Endothelial cell of umbilical vein (primary cell): ENCODE measurements around the gene PPM1H. TPM values are rescaled to one million over a fixed set of nuclear protein-coding genes. Genes with fewer than 3 reads are reported as not detected.

Experiments
- BruUV-seq: library from RNA; stranded (reverse); fragments of 400-500 nt; replicated peaks from 2 replicates; lab custom pipeline; 2021; lab: Mats Ljungman, UMichigan
- CTCF ChIA-PET: fragments of 300-600, 350-600 bp; sonication (Branson Sonifier 250); formaldehyde crosslinking; loops from one replicate; lab custom pipeline; 2021; ENCODE audit warnings: antibody characterized with exemption, inconsistent platforms; lab: Charles Lee
- POLR2A ChIA-PET: fragments of 300-600, 350-600 bp; sonication (Branson Sonifier 250); formaldehyde crosslinking; loops from one replicate; lab custom pipeline; 2021; ENCODE audit warnings: antibody characterized with exemption, inconsistent platforms; lab: Charles Lee
- DNase-seq: peaks from one replicate; pipeline ENCODE4 v3.0.0-alpha.2; 2011; ENCODE audit warnings: low read depth, low spot score
- FAIRE-seq: peaks from 2 replicates; lab custom pipeline; 2011; peaks lifted over from hg19 to GRCh38; lab: Jason Lieb, UNC
- H2AFZ ChIP-seq: 2 replicates; pipeline ENCODE4 v1.6.0; 2012; ENCODE audit warnings: low read depth, low read length, control low read depth, inconsistent platforms
- H3K27ac ChIP-seq: 2 replicates; pipeline ENCODE4 v1.5.1; 2011; ENCODE audit warnings: low read depth, mild to moderate bottlenecking, control low read depth, low read length, moderate library complexity; ENCODE audit not compliant: insufficient read depth
- H3K27me3 ChIP-seq, 2 experiments: 2 replicates each; pipeline versions ENCODE4 v1.6.0 to v1.6.1; 2011; ENCODE audit warnings: low read length in 2 of 2, mixed read lengths in 1 of 2; ENCODE audit not compliant: control insufficient read depth in 2 of 2, insufficient read depth in 2 of 2
- H3K36me3 ChIP-seq, 2 experiments: 2 replicates in 1 of 2; 3 replicates in 1 of 2; pipeline ENCODE4 v1.5.1; 2011; ENCODE audit warnings: low read length in 2 of 2, mild to moderate bottlenecking in 1 of 2, moderate library complexity in 1 of 2; ENCODE audit not compliant: control insufficient read depth in 2 of 2, insufficient read depth in 2 of 2; ENCODE audit errors: extremely low read depth in 1 of 2
- H3K4me1 ChIP-seq: 3 replicates; pipeline ENCODE4 v1.5.1; 2011; ENCODE audit warnings: mild to moderate bottlenecking, low read length; ENCODE audit not compliant: control insufficient read depth, insufficient read depth; ENCODE audit errors: extremely low read depth
- H3K4me2 ChIP-seq: 2 replicates; pipeline ENCODE4 v1.6.1; 2011; ENCODE audit warnings: low read length, control low read depth, mixed read lengths; ENCODE audit not compliant: insufficient read depth
- H3K4me3 ChIP-seq, 3 experiments: fragments of 200-600 bp in 1 of 3; sonication (generic), shearing (Covaris generic) in 1 of 3; replicated peaks in 1 of 3; 2 replicates each; pipeline ENCODE4 v1.5.1; 2011 to 2016; ENCODE audit warnings: control low read depth in 3 of 3, low read length in 3 of 3, mild to moderate bottlenecking in 2 of 3, inconsistent platforms in 1 of 3, low read depth in 1 of 3, moderate library complexity in 1 of 3; ENCODE audit not compliant: insufficient read depth in 1 of 3
- H3K79me2 ChIP-seq: 2 replicates; pipeline ENCODE4 v1.6.0; 2012; ENCODE audit warnings: low read length, inconsistent platforms; ENCODE audit not compliant: control insufficient read depth, insufficient read depth
- H3K9ac ChIP-seq: replicated peaks from 2 replicates; pipeline ENCODE3; 2011; ENCODE audit warnings: low read length, control low read depth; ENCODE audit not compliant: insufficient read depth; ENCODE audit errors: extremely low read depth
- H3K9me1 ChIP-seq: replicated peaks from 3 replicates; pipeline ENCODE4 v1.6.0; 2011; ENCODE audit warnings: mild to moderate bottlenecking, low read length; ENCODE audit not compliant: control insufficient read depth, insufficient read depth; ENCODE audit errors: extremely low read depth
- H3K9me3 ChIP-seq: replicated peaks from 2 replicates; pipeline ENCODE4 v1.5.1; 2012; ENCODE audit warnings: low read length, inconsistent platforms; ENCODE audit not compliant: control insufficient read depth, insufficient read depth
- H4K20me1 ChIP-seq: replicated peaks from 2 replicates; pipeline ENCODE3; 2011; ENCODE audit warnings: mild to moderate bottlenecking, low read length; ENCODE audit not compliant: control insufficient read depth, insufficient read depth; ENCODE audit errors: extremely low read depth
- EZH2 ChIP-seq: IDR thresholded peaks from 2 replicates; pipeline ENCODE4 v1.6.1; 2012; ENCODE audit warnings: borderline replicate concordance, low read depth, mild to moderate bottlenecking, moderate library complexity, low read length, inconsistent platforms; ENCODE audit not compliant: severe bottlenecking
- FOS ChIP-seq: IDR thresholded peaks from 2 replicates; pipeline ENCODE4 v1.6.1; 2011; ENCODE audit warnings: mild to moderate bottlenecking, low read length, moderate library complexity, borderline replicate concordance; ENCODE audit not compliant: insufficient read depth
- GATA2 ChIP-seq: IDR thresholded peaks from 2 replicates; pipeline ENCODE4 v1.7.0; 2011; ENCODE audit warnings: low read depth, mild to moderate bottlenecking, moderate library complexity, mixed read lengths, low read length; ENCODE audit not compliant: insufficient read length, insufficient read depth
- JUN ChIP-seq: IDR thresholded peaks from 2 replicates; pipeline ENCODE4 v1.6.1; 2011; ENCODE audit warnings: borderline replicate concordance, low read depth; ENCODE audit not compliant: insufficient read length, insufficient read depth
- MAX ChIP-seq: IDR thresholded peaks from 2 replicates; pipeline ENCODE4 v1.6.1; 2011; ENCODE audit not compliant: insufficient read depth, insufficient read length
- MYC ChIP-seq: IDR thresholded peaks from one replicate; pipeline ENCODE4 v1.6.1; 2011; ENCODE audit warnings: mild to moderate bottlenecking, low read depth, low read length
- POLR2A ChIP-seq: IDR thresholded peaks from 2 replicates; pipeline ENCODE4 v1.6.1; 2012; ENCODE audit warnings: low read depth, mild to moderate bottlenecking, control low read depth, low read length
- POLR2AphosphoS5 ChIP-seq: IDR thresholded peaks from 2 replicates; pipeline ENCODE4 v1.6.1; 2012; ENCODE audit warnings: low read depth, mild to moderate bottlenecking, control low read depth, low read length, moderate library complexity; ENCODE audit not compliant: insufficient read depth
- dilution Hi-C: fragments of 300-500 bp; cut with MboI; formaldehyde crosslinking; loops from one replicate; pipeline ENCODE4 v1.15.0; 2019; ENCODE audit warnings: low sequenced_read_pairs; ENCODE audit not compliant: extremely low pct_ligation_motif_present
- intact Hi-C: fragments of 100-400 bp; cut with micrococcal nuclease; formaldehyde crosslinking; loops from one replicate; pipeline ENCODE4 v1.10.0; 2022
- polyA plus RNA-seq, 4 experiments: library from polyadenylated mRNA; depleted of rRNA in 3 of 4; stranded (reverse) in 3 of 4; unstranded in 1 of 4; fragments of >200 nt; gene quantifications; 2 replicates each; pipeline versions ENCODE4 v1.2.1 to v1.2.3, GENCODE V29; 2011 to 2012; ENCODE audit warnings: missing spikeins in 1 of 4
- total RNA-seq: library from RNA; stranded (reverse); gene quantifications from 2 replicates; pipeline ENCODE4 v1.2.3, GENCODE V29; 2021
- TF ChIP-seq, protein P1 (sequence below), 2 donors: IDR thresholded peaks; 1 replicate in 1 of 2; 2 replicates in 1 of 2; pipeline ENCODE4 v1.5.1; 2011; ENCODE audit warnings: low read length in 2 of 2, mild to moderate bottlenecking in 2 of 2, moderate library complexity in 2 of 2, control low read depth in 1 of 2, inconsistent platforms in 1 of 2, low read depth in 1 of 2; ENCODE audit not compliant: insufficient read depth in 1 of 2; ENCODE audit errors: extremely low read depth in 1 of 2

PPM1H gene
- total and polyA plus RNA-seq, 2 donors (not counting 3 experiments of a cell fraction or from before 2014, with no cell fraction given), result 1.0 to 7.2 TPM

- Histone ChIP-seq H3K9ac (no peak overlapping the region), H3K79me2 (no peaks in the 10 kb centered on the region), H3K9me1 (no peaks in the 10 kb centered on the region), H3K4me3 (no peak overlapping the region), H3K36me3 (no peaks in the 10 kb centered on the region), H3K4me2 (no peak overlapping the region), H3K27ac (no peak overlapping the region), H2AFZ (no peak overlapping the region), H3K27me3 (no peaks in the 10 kb centered on the region), H3K4me1 (no peaks in the 10 kb centered on the region), H3K9me3 (no peaks in the 10 kb centered on the region), H4K20me1 (no peaks in the 10 kb centered on the region)
- dilution Hi-C loops, result no loop called here
- ChIA-PET POLR2A (no interaction called here), CTCF (interaction anchor here (1.2 kb wide), 1 partner anchor 263 kb away, joined by 4 read pairs; no protein-coding TSS in a partner anchor)
- BruUV-seq, result no TSS peak
- FAIRE-seq (no peak), DNase-seq (no peak)
- intact Hi-C loops, result no loop called here
- TF ChIP-seq POLR2AphosphoS5 (no peak), FOS (no peak), JUN (no peak), POLR2A (no peak), GATA2 (no peak), MYC (no peak), EZH2 (no peak), MAX (no peak)
- TF ChIP-seq, protein P1, sequence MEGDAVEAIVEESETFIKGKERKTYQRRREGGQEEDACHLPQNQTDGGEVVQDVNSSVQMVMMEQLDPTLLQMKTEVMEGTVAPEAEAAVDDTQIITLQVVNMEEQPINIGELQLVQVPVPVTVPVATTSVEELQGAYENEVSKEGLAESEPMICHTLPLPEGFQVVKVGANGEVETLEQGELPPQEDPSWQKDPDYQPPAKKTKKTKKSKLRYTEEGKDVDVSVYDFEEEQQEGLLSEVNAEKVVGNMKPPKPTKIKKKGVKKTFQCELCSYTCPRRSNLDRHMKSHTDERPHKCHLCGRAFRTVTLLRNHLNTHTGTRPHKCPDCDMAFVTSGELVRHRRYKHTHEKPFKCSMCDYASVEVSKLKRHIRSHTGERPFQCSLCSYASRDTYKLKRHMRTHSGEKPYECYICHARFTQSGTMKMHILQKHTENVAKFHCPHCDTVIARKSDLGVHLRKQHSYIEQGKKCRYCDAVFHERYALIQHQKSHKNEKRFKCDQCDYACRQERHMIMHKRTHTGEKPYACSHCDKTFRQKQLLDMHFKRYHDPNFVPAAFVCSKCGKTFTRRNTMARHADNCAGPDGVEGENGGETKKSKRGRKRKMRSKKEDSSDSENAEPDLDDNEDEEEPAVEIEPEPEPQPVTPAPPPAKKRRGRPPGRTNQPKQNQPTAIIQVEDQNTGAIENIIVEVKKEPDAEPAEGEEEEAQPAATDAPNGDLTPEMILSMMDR (IDR thresholded peaks at IDR 0.05; ENCODE audit: extremely low read depth in 1 of 2, insufficient read depth in 1 of 2, low read depth in 1 of 2, low read length in 2 of 2), result no peak
These were observed 128.6 kb downstream of the PPM1H start for GRCh38 chr12:62806244-62806836.
